Astrocyte (in vitro differentiated cells and primary cell): ENCODE measurements around the gene AATK. TPM values are rescaled to one million over a fixed set of nuclear protein-coding genes. Genes with fewer than 3 reads are reported as not detected.

Experiments used
- DNase-seq: peaks from one replicate; pipeline ENCODE4 v3.0.0-alpha.2; 2010; ENCODE audit warnings: low read depth
- FAIRE-seq: peaks from 2 replicates; lab custom pipeline; 2011; peaks lifted over from hg19 to GRCh38; lab: Jason Lieb, UNC
- H2AFZ ChIP-seq: 2 replicates; pipeline ENCODE4 v1.6.0; 2012; ENCODE audit warnings: low read depth, low read length, inconsistent platforms
- H3K27ac ChIP-seq: 2 replicates; pipeline ENCODE4 v1.5.1; 2011; ENCODE audit warnings: low read depth, low read length, inconsistent platforms
- H3K27me3 ChIP-seq: 2 replicates; pipeline ENCODE4 v1.6.0; 2011; ENCODE audit warnings: low read length, inconsistent platforms; ENCODE audit not compliant: insufficient read depth
- H3K36me3 ChIP-seq: 2 replicates; pipeline ENCODE4 v1.5.1; 2011; ENCODE audit warnings: low read length, inconsistent platforms; ENCODE audit not compliant: insufficient read depth
- H3K4me1 ChIP-seq: 2 replicates; pipeline ENCODE4 v1.5.1; 2011; ENCODE audit warnings: low read length, inconsistent platforms; ENCODE audit not compliant: insufficient read depth
- H3K4me2 ChIP-seq: 2 replicates; pipeline ENCODE4 v1.6.0; 2012; ENCODE audit warnings: low read length, inconsistent platforms
- H3K4me3 ChIP-seq: 2 replicates; pipeline ENCODE4 v1.5.1; 2011; ENCODE audit warnings: low read depth, mild to moderate bottlenecking, low read length, inconsistent platforms; ENCODE audit not compliant: insufficient read depth
- H3K79me2 ChIP-seq: 2 replicates; pipeline ENCODE4 v1.6.0; 2012; ENCODE audit warnings: mild to moderate bottlenecking, low read length, inconsistent platforms; ENCODE audit not compliant: insufficient read depth
- H3K9ac ChIP-seq: 2 replicates; pipeline ENCODE4 v1.6.0; 2012; ENCODE audit warnings: mild to moderate bottlenecking, low read length, inconsistent platforms
- H3K9me3 ChIP-seq: 2 replicates; pipeline ENCODE4 v1.5.1; 2012; ENCODE audit warnings: low read depth, mild to moderate bottlenecking, low read length, inconsistent platforms; ENCODE audit not compliant: insufficient read depth
- H4K20me1 ChIP-seq: 2 replicates; pipeline ENCODE4 v1.6.0; 2012; ENCODE audit warnings: low read length, inconsistent platforms; ENCODE audit not compliant: insufficient read depth
- H3K27ac Mint-ChIP-seq: one replicate; pipeline ENCODE4 v1.8.0; 2021; ENCODE audit warnings: mild to moderate bottlenecking, mixed read lengths; ENCODE audit not compliant: unreplicated experiment
- H3K27me3 Mint-ChIP-seq: one replicate; pipeline ENCODE4 v1.8.0; 2021; ENCODE audit warnings: low read depth, mixed read lengths; ENCODE audit not compliant: unreplicated experiment
- H3K36me3 Mint-ChIP-seq: one replicate; pipeline ENCODE4 v1.8.0; 2021; ENCODE audit warnings: low read depth, mixed read lengths; ENCODE audit not compliant: unreplicated experiment
- H3K4me1 Mint-ChIP-seq: one replicate; pipeline ENCODE4 v1.8.0; 2021; ENCODE audit warnings: low read depth, mixed read lengths; ENCODE audit not compliant: unreplicated experiment
- H3K4me3 Mint-ChIP-seq: one replicate; pipeline ENCODE4 v1.8.0; 2021; ENCODE audit warnings: mild to moderate bottlenecking, moderate library complexity, mixed read lengths; ENCODE audit not compliant: unreplicated experiment
- H3K9me3 Mint-ChIP-seq: one replicate; pipeline ENCODE4 v1.8.0; 2021; ENCODE audit warnings: mild to moderate bottlenecking, mixed read lengths; ENCODE audit not compliant: unreplicated experiment
- EZH2 ChIP-seq: IDR thresholded peaks from 2 replicates; pipeline ENCODE4 v1.6.1; 2012; ENCODE audit warnings: mild to moderate bottlenecking, low read length, inconsistent platforms; ENCODE audit not compliant: insufficient read depth
- total RNA-seq: library from RNA; stranded (reverse); gene quantifications from 2 replicates; pipeline ENCODE4 v1.2.1, GENCODE V29; 2021
- TF ChIP-seq, protein P1 (sequence below): IDR thresholded peaks from 2 replicates; pipeline ENCODE4 v1.5.1; 2011; ENCODE audit warnings: low read depth, mild to moderate bottlenecking, inconsistent platforms, low read length, moderate library complexity; ENCODE audit not compliant: insufficient read depth

AATK gene
- total RNA-seq, 1 donor from 2014 or later, result 0.54 TPM

DNA sequence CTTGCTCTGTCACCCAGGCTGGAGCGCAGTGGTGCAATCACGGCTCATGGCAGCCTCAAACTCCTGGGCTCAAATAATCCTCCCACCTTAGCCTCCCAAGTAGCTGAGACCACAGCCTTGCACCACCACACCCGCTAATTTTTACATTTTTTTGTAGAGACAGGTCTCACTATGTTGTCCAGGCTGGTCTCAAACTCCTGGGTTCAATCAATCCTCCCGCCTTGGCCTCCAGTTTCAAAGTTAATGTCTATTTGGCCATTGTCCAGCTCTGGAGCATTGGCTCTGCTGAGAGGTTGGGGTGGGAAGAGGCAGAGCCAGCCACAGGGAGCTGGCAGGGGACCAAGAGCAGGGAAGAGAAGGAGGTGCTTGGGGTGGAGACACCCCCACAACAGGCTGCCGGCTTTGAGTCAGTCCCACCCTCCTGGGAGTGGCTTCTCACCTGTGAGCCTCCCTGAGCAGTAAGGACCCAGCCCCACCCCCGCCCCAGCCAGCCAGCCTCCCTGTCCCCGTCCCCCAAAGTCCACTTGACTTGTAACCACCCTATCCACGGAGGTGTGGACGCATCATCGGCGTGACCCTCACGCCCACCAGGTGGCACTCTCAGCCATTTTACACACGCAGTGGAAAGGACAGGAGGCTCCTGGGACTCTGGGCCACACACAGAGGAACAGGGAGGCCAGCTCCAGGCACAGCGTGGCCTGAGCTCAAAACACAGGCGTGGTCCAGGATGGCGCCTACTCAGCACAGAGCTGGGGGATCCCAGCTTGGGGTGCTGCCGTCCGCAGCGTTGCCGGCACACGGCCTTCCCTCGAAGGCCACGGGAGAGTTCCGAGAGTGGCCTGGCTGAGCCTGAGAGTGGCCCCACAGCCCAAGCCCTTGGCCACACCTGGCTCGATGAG is 23.5 kb downstream of the AATK start:
- peak overlapping the region; percentile 20 for H2AFZ ChIP-seq
- Mint-ChIP-seq H3K27me3 (peaks cover 10% of the 10 kb centered on the region), H3K9me3 (peaks cover 2% of the 10 kb centered on the region), H3K4me3 (no peak overlapping the region), H3K4me1 (no peaks in the 10 kb centered on the region), H3K36me3 (no peaks in the 10 kb centered on the region), H3K27ac (no peak overlapping the region)
- TF ChIP-seq, protein P1, sequence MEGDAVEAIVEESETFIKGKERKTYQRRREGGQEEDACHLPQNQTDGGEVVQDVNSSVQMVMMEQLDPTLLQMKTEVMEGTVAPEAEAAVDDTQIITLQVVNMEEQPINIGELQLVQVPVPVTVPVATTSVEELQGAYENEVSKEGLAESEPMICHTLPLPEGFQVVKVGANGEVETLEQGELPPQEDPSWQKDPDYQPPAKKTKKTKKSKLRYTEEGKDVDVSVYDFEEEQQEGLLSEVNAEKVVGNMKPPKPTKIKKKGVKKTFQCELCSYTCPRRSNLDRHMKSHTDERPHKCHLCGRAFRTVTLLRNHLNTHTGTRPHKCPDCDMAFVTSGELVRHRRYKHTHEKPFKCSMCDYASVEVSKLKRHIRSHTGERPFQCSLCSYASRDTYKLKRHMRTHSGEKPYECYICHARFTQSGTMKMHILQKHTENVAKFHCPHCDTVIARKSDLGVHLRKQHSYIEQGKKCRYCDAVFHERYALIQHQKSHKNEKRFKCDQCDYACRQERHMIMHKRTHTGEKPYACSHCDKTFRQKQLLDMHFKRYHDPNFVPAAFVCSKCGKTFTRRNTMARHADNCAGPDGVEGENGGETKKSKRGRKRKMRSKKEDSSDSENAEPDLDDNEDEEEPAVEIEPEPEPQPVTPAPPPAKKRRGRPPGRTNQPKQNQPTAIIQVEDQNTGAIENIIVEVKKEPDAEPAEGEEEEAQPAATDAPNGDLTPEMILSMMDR, result peak; percentile 41
- no peak for TF ChIP-seq EZH2
- H3K79me2 ChIP-seq, result no peaks in the 10 kb centered on the region
- H3K9ac ChIP-seq, result no peak overlapping the region
- no peak overlapping the region for H3K4me2 ChIP-seq
- H4K20me1 ChIP-seq, result peaks cover 4% of the 10 kb centered on the region
- no peaks in the 10 kb centered on the region for H3K36me3 ChIP-seq
- peaks cover 3% of the 10 kb centered on the region for H3K9me3 ChIP-seq
- H3K4me1 ChIP-seq, result no peaks in the 10 kb centered on the region
- no peak overlapping the region for H3K27ac ChIP-seq
- no peak for FAIRE-seq
- no peak overlapping the region for H3K4me3 ChIP-seq
- DNase-seq, result peak; percentile 31
- no peaks in the 10 kb centered on the region for H3K27me3 ChIP-seq

DNA sequence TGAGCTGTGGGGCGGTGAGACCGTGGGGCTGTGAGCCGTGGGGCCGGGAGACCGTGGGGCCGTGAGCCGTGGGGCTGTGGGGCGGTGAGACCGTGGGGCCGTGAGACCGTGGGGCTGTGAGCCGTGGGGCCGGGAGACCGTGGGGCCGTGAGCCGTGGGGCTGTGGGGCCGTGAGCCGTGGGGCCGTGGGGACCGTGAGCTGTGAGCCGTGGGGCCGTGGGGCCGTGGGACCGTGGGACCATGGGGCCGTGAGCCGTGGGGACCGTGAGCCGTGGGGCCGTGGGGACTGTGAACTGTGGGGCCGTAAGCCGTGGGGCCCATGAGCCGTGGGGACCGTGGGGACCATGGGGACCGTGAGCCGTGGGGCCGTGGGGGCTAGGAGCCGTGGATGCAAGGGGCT is 25.3 kb downstream of the AATK start:
- no peak overlapping the region for H3K4me3 ChIP-seq
- peaks cover 4% of the 10 kb centered on the region for H4K20me1 ChIP-seq
- no peak overlapping the region for H3K9ac ChIP-seq
- FAIRE-seq, result no peak
- no peak overlapping the region for H3K4me2 ChIP-seq
- Mint-ChIP-seq H3K27ac (no peak overlapping the region), H3K36me3 (no peaks in the 10 kb centered on the region), H3K9me3 (peaks cover 2% of the 10 kb centered on the region), H3K4me1 (no peaks in the 10 kb centered on the region), H3K4me3 (no peak overlapping the region), H3K27me3 (peaks cover 7% of the 10 kb centered on the region)
- no peaks in the 10 kb centered on the region for H3K4me1 ChIP-seq
- no peaks in the 10 kb centered on the region for H3K36me3 ChIP-seq
- peaks cover 3% of the 10 kb centered on the region for H3K9me3 ChIP-seq
- DNase-seq, result no peak
- no peaks in the 10 kb centered on the region for H3K27me3 ChIP-seq
- TF ChIP-seq, protein P1, result no peak
- TF ChIP-seq EZH2, result no peak
- no peak overlapping the region for H2AFZ ChIP-seq
- no peak overlapping the region for H3K27ac ChIP-seq
- no peaks in the 10 kb centered on the region for H3K79me2 ChIP-seq

DNA sequence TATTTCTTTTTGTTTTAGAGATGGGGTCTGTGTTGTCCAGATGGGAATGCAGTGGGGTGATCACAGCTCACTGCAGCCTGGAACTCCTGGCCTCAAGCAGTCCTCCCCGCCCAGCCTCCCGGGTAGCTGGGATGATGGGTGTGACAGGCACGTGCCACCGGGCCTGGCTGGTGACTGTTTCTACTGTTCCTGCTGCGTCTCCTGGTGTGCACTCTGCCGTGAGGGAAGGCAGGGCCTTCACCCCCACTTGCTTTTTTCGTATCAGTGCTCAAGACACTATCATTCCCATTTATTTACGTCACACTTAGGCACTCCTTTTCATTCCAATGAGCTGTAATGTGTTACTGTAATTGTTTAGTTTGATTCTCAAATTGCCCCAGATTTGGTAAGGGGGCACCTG is 26.0 kb downstream of the AATK start:
- Mint-ChIP-seq H3K27ac (no peak overlapping the region), H3K9me3 (peaks cover 2% of the 10 kb centered on the region), H3K36me3 (no peaks in the 10 kb centered on the region), H3K4me1 (no peaks in the 10 kb centered on the region), H3K27me3 (peaks cover 11% of the 10 kb centered on the region), H3K4me3 (no peak overlapping the region)
- H3K9ac ChIP-seq, result no peak overlapping the region
- no peak for FAIRE-seq
- H3K79me2 ChIP-seq, result no peaks in the 10 kb centered on the region
- peaks cover 3% of the 10 kb centered on the region for H3K9me3 ChIP-seq
- no peaks in the 10 kb centered on the region for H3K4me1 ChIP-seq
- peaks cover 4% of the 10 kb centered on the region for H4K20me1 ChIP-seq
- DNase-seq, result no peak
- H3K4me2 ChIP-seq, result no peak overlapping the region
- no peak overlapping the region for H2AFZ ChIP-seq
- no peak overlapping the region for H3K4me3 ChIP-seq
- no peak overlapping the region for H3K27ac ChIP-seq
- TF ChIP-seq, protein P1, result no peak
- no peak for TF ChIP-seq EZH2
- no peaks in the 10 kb centered on the region for H3K27me3 ChIP-seq
- H3K36me3 ChIP-seq, result no peaks in the 10 kb centered on the region
